Stimulated activated CD4-positive, alpha-beta T cell treated with anti-CD3 and anti-CD28 coated beads, Interleukin-1b, Interleukin-23, amount 100 ng/mL, for 4 hours (primary cell): ENCODE results near the gene MAP3K7.
"Not testable (repeated sequence)": the region's sequence is repeated elsewhere in the genome, so short reads cannot be mapped to it uniquely, and the experiment has no call there.

ENCODE experiments used
- DNase-seq, 2 donors: peaks; one replicate each; pipeline ENCODE4 v3.0.0-alpha.2; 2020; ENCODE audit warnings: low read depth in 2 of 2

Gene MAP3K7

GRCh38 chr6:90578894-90579549 lies 7.8 kb downstream of the MAP3K7 start:
- no peak for DNase-seq

DNA sequence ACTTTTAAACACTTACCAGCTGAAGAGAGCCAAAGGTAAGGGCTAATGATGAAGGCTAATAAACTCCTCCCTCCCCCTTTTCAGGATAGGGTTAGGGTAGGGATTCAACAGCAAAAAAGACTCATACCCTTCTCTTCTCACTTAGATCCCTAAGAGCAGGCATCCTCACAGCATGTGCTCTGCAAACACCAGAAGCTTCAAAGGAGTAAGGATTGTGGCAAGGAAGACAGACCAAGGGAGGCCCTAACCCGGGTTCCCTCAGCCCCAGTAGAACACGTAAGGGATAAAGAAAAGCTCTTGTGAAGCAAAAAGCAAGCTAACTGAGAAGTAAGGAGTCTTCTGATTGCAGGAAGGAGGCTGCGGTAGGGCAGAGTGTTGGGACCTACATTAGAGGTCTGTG lies 11.6 kb downstream of the MAP3K7 start:
- DNase-seq: no peak

DNA sequence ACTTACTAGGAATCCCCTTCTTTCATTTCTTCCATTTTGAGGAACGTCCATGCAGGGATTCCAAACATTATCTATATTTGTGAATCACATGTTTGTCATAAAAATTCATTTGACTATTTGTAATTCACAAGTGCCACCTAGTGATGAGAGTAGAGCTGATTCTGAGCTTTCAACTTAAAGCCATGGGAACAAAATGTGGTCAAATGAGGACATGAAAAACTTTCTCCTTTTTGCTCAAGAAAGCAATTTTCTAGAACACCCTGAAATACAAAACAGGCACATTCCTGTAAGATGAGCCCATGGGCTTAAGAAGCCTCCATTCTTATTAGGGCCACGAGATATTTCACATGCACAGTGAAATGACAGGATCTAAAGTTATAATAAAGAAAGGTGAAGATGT lies 12.3 kb downstream of the MAP3K7 start:
- DNase-seq: no peak

DNA sequence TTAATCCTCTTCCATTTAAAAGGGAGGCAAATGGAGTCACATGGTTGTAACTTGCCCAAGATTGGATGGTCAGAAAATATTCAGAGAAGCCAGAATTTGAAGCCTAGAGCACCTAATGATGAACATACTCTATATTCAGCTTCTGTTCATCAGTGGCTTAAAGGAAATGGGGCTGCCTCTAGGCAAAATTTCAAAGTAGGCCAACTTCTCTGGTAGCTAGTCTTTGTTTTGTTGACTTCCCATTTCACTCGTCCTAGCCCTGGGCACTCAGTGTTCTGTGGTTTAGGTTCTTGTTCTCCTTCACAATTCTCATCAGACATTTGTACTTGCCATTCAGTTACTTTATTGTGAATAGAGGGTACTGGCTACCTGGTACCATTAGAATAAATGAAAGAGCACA lies 13.2 kb downstream of the MAP3K7 start:
- DNase-seq: no peak

GRCh38 chr6:90572856-90573255 lies 14.0 kb downstream of the MAP3K7 start:
- no peak for DNase-seq

- no peak for DNase-seq
Observed at GRCh38 chr6:90569223-90569622, 17.6 kb downstream of the MAP3K7 start.

DNA sequence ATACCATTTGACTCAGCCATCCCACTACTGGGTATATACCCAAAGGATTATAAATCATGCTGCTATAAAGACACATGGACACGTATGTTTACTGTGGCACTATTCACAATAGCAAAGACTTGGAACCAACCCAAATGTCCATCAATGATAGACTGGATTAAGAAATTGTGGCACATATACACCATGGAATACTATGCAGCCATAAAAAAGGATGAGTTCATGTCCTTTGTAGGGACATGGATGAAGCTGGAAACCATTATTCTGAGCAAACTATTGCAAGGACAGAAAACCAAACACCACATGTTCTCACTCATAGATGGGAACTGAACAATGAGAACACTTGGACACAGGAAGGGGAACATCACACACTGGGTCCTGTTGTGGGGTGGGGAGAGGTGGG lies 19.2 kb downstream of the MAP3K7 start:
- not testable (repeated sequence) for DNase-seq

- DNase-seq: not testable (repeated sequence)
Observed at GRCh38 chr6:90562341-90562740, 24.5 kb downstream of the MAP3K7 start.

GRCh38 chr6:90559931-90560330 lies 26.9 kb downstream of the MAP3K7 start:
- no peak for DNase-seq

GRCh38 chr6:90557006-90557405 lies 29.9 kb downstream of the MAP3K7 start:
- no peak for DNase-seq

DNA sequence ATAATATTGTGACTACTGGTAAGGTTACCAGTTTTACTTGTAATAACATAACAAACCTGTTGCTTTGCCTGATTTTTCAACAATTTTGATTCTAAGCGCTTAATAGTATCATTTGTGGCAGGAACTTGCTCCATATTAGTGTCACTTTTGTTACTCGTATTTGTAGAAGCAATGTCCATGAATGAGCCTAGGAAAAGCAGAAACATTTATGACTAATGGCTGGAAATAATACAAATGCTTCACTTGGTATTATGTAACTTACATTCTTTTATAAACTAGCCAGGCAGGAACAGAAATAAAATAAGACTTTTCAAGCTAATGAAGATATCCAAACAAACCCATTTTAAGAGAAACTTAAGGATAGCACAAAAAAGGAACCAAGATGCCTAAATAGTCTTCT lies 38.9 kb downstream of the MAP3K7 start:
- no peak for DNase-seq

DNA sequence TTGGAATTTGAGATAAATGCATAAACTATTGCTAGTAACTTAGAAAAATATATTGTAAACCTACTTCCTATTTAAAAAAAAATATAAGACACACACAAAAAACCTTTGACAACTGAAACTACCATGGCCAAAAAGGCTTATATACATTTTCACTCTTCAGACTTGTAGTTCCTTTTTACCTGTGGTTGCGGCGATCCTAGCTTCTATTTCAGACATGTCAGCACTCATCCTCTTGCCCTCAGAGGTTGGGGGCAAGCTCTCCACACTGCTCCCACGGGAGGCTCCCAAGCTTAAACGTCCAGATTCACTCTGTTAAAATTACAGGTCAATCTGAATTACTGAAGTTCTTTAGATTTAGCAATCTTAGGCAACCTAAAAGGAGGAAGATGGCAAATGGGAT lies 39.8 kb downstream of the MAP3K7 start:
- no peak for DNase-seq

DNA sequence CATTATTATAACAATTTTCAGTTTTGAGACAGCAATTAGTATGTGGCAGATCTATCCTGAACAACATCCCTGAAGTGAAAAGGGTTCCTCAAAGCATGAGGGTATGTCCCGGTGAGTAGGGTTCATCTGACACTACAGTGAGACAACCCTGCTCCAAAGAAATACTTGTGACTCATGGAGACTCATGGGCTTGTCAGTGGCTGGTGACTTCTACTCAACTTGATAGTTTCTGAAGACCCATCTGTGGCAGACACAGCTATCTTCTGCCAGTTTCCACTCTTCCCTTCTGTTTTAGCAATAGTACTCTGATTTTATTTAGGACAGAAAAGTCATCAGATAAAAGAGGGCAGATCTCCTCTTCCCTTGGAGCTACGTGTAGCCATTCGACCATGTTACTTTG lies 41.4 kb downstream of the MAP3K7 start:
- no peak for DNase-seq

- DNase-seq: no peak
Observed at GRCh38 chr6:90544741-90545140, 42.1 kb downstream of the MAP3K7 start.

- no peak for DNase-seq
Observed at GRCh38 chr6:90544081-90544480, 42.8 kb downstream of the MAP3K7 start.

GRCh38 chr6:90541221-90541620 lies 45.7 kb downstream of the MAP3K7 start:
- no peak for DNase-seq

DNA sequence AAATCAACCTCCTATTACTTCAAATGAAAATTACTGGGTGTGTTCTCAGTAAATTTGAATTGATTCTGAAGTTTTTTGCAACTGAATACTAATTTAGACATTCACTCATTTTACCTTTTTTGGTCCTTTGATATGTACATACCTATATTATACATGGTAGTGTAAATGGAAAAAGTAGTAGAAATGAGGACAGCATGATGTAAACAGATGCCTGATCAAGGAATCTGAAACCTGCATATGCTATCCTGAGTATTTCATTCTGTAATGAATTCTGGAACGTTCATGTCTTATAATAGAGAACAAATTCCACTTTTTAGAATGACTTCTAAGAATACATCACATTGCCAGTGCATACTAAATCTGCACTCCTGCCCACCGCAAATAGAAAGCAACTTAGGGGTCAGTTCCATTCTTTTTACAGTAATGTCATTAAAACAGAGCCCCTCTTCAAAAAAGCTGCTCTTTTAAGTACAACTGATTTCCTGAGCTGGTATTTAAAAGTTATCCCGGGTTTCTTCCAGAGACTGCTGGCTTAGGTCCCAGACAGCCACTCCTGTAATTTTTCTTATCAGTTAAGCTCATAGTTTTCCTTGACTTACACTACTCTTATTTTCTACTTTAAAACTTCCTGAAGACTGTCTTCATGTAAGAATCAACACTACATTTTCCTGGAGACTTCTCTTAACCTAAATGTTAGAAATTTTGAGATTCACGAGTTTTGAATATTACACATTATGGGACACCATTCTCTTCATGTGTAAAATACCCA lies 48.4 kb downstream of the MAP3K7 start:
- no peak for DNase-seq

DNA sequence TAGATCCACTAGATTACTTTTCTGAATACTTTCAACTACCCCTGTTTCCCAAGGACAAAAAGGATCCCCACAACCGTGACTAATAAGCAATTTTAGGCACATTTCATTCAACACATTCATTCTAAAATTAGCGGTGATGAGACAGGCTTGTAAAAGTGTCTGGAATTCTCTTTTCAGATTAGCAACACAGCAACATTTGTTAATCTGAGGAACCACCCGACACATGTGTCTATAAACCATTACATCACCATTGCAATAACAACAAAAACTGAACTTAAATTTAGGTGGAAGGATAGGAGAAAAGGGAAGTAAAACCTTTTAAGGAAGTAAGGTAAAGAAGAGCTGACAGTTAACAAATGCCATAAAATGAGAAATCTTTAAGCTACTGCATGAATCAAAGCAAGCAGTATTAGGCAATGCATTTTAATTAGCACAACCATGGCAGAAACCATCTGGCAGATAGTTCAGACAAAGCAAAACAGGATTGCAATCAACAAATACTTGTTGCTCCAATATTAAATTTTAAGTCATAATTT lies 49.1 kb downstream of the MAP3K7 start:
- no peak for DNase-seq

DNA sequence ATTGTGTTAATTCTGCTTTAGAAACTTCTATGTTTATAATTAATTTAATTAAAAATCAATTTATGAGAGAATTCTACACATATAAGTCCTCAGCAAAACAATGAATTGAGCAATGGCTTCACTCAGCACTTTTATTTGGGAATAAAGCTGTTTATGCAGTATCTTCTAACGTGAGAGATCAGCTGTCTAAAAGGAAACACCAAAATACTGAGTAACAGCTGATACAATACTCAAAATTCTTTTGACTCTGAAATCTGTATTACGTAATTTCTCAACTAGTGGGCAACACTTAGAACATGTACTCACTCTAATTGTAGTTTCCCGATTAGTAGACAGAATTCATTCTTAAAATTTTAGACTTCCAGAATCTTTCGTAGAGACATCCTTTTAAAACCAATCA lies 49.8 kb downstream of the MAP3K7 start:
- DNase-seq: no peak

GRCh38 chr6:90536520-90536919 lies 50.4 kb downstream of the MAP3K7 start:
- DNase-seq: no peak

DNA sequence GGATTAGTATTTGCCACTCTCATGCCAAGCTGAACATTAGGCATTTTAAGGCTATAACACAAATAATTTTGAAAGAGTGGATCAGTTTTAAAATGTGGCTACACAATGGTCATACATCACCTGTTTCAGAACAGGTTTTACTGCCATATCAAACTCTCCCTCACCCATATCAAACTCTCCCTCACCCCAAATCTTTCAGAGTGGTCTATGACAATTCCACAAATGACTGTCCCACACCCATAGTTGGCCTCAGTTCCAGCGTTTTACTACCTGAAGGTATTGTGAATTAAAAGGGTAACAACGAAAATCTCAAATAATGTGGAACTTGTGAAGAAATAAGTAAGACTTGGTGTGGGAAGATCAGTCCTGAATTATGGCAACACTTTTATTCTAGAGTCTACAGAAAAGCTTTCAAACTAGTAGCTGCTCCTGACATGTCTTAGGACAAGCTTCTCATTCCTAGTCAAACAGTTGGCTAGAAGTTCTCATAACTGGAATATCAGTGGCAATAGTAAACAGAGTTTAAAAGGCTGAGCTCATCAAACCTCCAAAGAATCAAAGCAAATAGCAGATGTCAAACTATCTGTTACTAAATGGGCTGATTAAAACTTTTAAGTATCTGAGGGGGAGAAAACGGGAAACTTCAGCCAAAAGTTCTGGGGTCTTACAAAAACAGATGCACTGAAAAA lies 52.4 kb downstream of the MAP3K7 start:
- DNase-seq: no peak

DNA sequence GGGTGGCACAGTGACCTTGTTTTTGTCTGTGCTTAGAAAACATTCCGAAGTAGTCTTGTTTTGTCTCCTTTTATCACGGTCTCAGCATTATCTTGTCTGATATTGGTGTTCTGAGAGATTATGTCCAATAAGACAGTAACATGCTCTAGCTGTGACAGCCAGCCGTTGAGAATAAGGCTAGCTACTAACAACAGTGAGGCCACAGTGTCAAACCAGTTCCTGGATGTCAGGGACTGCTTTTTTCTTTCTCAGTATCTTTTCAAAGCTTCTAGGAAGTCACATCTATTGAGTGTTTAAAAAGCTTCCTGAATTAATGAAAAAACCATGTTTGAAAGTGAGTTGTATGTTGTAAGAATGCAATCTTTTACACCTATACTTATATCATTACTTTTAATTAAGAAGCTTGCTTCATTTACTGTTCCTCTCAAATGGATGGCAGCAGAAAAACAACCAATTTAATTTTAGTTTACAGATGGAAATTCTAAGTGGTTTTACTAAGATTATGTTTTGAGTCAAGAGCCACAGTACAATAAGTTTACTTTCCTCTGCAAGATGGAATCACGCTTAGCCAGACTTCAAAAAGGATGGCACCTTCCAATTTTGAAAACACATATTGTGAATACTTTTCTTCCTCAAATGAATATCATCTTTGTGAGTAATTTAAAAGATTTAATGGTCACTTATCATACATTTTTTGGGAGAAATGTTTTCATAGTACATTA lies 53.1 kb downstream of the MAP3K7 start:
- no peak for DNase-seq
